Sigmoid colon (tissue), 4 donors: ENCODE measurements around the gene NELL2.

Experiments used
- CTCF ChIP-seq, 4 experiments: fragments of 450-650 bp in 3 of 4; fragments of 200-600 bp in 1 of 4; IDR thresholded peaks; one replicate each; pipeline ENCODE4 v1.5.1; 2016 to 2019; ENCODE audit warnings: antibody characterized with exemption in 4 of 4, mild to moderate bottlenecking in 3 of 4, moderate library complexity in 2 of 4
- EP300 ChIP-seq, 4 donors: sonication (generic); formaldehyde crosslinking; IDR thresholded peaks; one replicate each; pipeline ENCODE4 v1.6.1; 2017; ENCODE audit warnings: antibody characterized with exemption in 4 of 4
- POLR2A ChIP-seq, 2 donors: fragments of 450-650 bp; IDR thresholded peaks; one replicate each; pipeline ENCODE4 v1.6.1; 2016; ENCODE audit warnings: antibody characterized with exemption in 2 of 2, mild to moderate bottlenecking in 2 of 2, moderate library complexity in 2 of 2
- POLR2AphosphoS5 ChIP-seq, 4 donors: sonication (generic); formaldehyde crosslinking; IDR thresholded peaks; one replicate each; pipeline ENCODE4 v1.6.1; 2017; ENCODE audit warnings: antibody characterized with exemption in 4 of 4

DNA sequence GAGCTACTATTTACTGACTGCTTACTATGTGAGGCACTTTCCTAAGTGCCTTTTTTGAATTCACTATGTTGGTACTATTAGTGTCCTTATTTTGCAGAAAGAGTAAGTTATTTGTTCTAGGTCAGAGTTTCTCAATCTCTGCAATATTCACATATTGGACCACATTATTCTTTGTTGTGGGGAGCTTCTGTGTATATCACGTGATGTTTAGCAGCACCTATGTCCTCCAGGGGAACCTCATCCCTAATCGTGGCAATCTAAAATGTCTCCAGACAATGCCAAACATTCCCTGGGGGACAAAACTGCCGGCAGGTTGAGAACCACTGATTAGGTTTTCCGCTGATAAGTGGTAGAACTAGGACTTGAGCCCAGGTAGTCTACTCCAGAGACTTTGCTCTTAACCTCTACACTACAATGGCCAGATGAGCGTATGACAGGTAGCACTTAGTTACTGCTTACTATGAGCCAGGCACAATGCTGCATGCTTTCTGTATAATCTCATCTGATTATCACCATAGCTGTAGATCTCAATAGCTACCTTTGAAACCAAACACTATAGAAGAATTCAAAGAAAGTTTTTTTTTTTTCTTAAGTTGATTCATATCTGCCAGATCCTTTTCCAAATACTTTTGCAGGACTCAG is 38.9 kb downstream of the NELL2 start:
- TF ChIP-seq EP300 (IDR thresholded peaks at IDR 0.05) (no peak), POLR2A (IDR thresholded peaks at IDR 0.05) (no peak), CTCF (IDR thresholded peaks at IDR 0.05) (no peak), POLR2AphosphoS5 (IDR thresholded peaks at IDR 0.05) (no peak)
